ENCODE measurements around the gene LPP.

LPP gene

GRCh38 chr3:188295876-188296275 lies 141.9 kb downstream of the LPP start:
- Mint-ChIP-seq H3K9me3 (no peaks in the 10 kb centered on the region), H3K4me1 (peaks cover 83% of the 10 kb centered on the region), H3K27me3 (no peaks in the 10 kb centered on the region), H3K4me3 (no peak overlapping the region), H3K27ac (no peak overlapping the region), H3K36me3 (ENCODE audit: low read depth) (peaks cover 13% of the 10 kb centered on the region)
- DNase-seq (no peak), ATAC-seq (no peak)

GRCh38 chr3:188296761-188297612 lies 143.0 kb downstream of the LPP start:
- DNase-seq (no peak), ATAC-seq (no peak)
- H3K36me3 Mint-ChIP-seq (ENCODE audit: low read depth), result peaks cover 11% of the 10 kb centered on the region
- H3K9me3 Mint-ChIP-seq, result no peaks in the 10 kb centered on the region
- no peak overlapping the region for H3K4me3 Mint-ChIP-seq
- H3K27ac Mint-ChIP-seq, result peak overlapping the region; percentile 32
- H3K4me1 Mint-ChIP-seq, result peaks cover 86% of the 10 kb centered on the region
- H3K27me3 Mint-ChIP-seq, result no peaks in the 10 kb centered on the region

GRCh38 chr3:188298585-188298984 lies 144.6 kb downstream of the LPP start:
- peaks cover 10% of the 10 kb centered on the region for H3K36me3 Mint-ChIP-seq (ENCODE audit: low read depth)
- no peaks in the 10 kb centered on the region for H3K9me3 Mint-ChIP-seq
- H3K4me1 Mint-ChIP-seq, result peaks cover 87% of the 10 kb centered on the region
- H3K27me3 Mint-ChIP-seq, result no peaks in the 10 kb centered on the region
- H3K4me3 Mint-ChIP-seq, result peak overlapping the region; percentile 33
- DNase-seq (no peak), ATAC-seq (no peak)
- peak overlapping the region; percentile 95 for H3K27ac Mint-ChIP-seq

DNA sequence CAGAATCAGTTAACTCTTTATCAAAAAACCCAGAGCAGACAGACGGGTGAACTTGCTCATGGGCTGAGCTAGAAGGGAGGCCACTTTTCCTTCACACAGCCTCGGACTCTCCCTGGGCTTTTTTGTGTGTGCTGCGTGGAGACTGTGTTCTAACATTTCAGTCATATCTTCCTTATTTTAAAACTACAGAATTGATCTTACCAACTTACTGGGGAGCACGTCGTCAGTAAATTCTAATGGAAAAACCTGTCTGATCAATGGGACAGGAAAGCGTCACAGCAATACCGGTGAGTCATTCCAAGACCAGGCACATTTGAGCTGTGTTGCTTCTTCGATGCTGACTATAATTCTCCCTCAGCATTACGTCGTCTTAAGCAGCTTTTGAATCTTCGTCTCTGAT lies 145.1 kb downstream of the LPP start:
- H3K4me1 Mint-ChIP-seq, result peaks cover 87% of the 10 kb centered on the region
- peak; percentile 75 for ATAC-seq
- H3K27me3 Mint-ChIP-seq, result no peaks in the 10 kb centered on the region
- peak overlapping the region; percentile 95 for H3K27ac Mint-ChIP-seq
- H3K9me3 Mint-ChIP-seq, result no peaks in the 10 kb centered on the region
- H3K4me3 Mint-ChIP-seq, result peak overlapping the region; percentile 33
- no peak for DNase-seq
- peaks cover 9% of the 10 kb centered on the region for H3K36me3 Mint-ChIP-seq (ENCODE audit: low read depth)

GRCh38 chr3:188299708-188300107 lies 145.8 kb downstream of the LPP start:
- Mint-ChIP-seq H3K4me1 (peaks cover 81% of the 10 kb centered on the region), H3K27ac (peak overlapping the region; percentile 95), H3K9me3 (no peaks in the 10 kb centered on the region), H3K36me3 (ENCODE audit: low read depth) (peaks cover 9% of the 10 kb centered on the region), H3K27me3 (no peaks in the 10 kb centered on the region), H3K4me3 (peak overlapping the region; percentile 33)
- DNase-seq, result no peak
- ATAC-seq, result no peak

- Mint-ChIP-seq H3K27me3 (no peaks in the 10 kb centered on the region), H3K9me3 (no peaks in the 10 kb centered on the region), H3K4me1 (peaks cover 67% of the 10 kb centered on the region), H3K27ac (peak overlapping the region; percentile 56), H3K36me3 (ENCODE audit: low read depth) (peaks cover 13% of the 10 kb centered on the region), H3K4me3 (no peak overlapping the region)
- ATAC-seq (no peak), DNase-seq (no peak)
Measured at GRCh38 chr3:188301147-188301546, 147.2 kb downstream of the LPP start.

DNA sequence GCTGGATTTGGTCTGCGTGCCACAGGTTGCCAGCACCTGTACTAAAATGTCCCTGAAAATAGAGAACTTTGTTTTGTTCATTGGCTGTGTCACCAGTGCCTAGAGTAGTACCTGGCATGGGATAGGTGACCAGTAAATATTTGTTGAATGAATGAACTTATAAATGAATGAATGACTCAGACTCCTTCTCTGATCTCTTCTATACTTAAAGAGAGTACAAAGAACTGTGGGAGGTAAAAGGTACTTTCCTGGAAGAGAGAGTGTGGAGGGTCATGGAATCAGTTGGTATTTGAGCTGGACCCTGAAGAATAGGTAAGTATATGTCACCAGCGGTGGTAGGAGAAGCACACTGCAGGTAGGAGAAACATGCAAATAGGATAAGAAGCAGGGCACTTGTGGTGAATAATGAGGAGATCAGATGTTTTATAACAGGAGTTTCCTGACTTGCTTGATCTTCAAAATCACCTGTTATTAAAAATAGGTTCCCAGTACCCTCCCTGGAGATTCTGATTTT lies 149.4 kb downstream of the LPP start:
- no peaks in the 10 kb centered on the region for H3K9me3 Mint-ChIP-seq
- peak overlapping the region; percentile 8 for H3K27ac Mint-ChIP-seq
- no peak for DNase-seq
- no peak overlapping the region for H3K4me3 Mint-ChIP-seq
- no peak for ATAC-seq
- H3K27me3 Mint-ChIP-seq, result no peaks in the 10 kb centered on the region
- peaks cover 16% of the 10 kb centered on the region for H3K36me3 Mint-ChIP-seq (ENCODE audit: low read depth)
- peaks cover 46% of the 10 kb centered on the region for H3K4me1 Mint-ChIP-seq

DNA sequence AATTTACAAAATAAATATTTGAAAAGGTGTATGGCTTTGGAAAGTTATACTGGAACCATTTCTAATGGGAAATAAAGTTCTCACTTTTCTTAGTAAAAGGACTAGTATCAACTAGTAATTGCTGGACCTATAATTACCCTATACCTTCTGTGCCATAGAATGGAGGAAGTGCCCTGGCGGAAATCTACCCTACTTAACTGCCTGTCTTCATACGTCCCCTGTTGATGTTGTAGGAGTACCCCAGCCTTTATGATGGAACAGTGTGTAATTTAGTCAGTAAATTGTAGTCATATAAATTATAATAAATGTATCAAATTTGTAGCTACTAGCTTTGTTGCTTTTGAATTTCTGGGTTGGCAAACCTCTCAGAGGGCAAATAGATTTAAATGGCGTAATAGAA lies 149.9 kb downstream of the LPP start:
- H3K27me3 Mint-ChIP-seq, result no peaks in the 10 kb centered on the region
- peaks cover 16% of the 10 kb centered on the region for H3K36me3 Mint-ChIP-seq (ENCODE audit: low read depth)
- DNase-seq, result no peak
- H3K4me1 Mint-ChIP-seq, result peaks cover 41% of the 10 kb centered on the region
- H3K27ac Mint-ChIP-seq, result no peak overlapping the region
- no peak for ATAC-seq
- no peak overlapping the region for H3K4me3 Mint-ChIP-seq
- no peaks in the 10 kb centered on the region for H3K9me3 Mint-ChIP-seq

DNA sequence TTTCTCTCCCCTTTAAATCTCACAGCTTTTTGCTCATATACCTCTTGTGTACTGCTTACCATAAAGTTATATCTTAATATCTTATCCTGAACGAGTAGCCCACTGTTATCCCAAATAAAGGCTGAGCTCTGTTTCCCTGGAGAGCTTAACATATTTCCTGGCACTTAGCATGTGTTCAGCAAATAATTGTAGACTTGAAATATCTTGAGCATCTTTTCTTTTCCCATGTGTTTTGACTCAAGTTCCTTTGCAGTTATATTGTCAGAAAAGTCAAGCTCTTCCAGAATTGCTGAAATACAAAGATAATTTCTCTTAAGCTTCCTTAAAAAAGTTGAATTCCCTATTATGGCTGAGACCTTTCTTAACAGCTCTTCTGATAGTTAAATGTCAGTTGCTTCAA lies 150.5 kb downstream of the LPP start:
- no peak overlapping the region for H3K4me3 Mint-ChIP-seq
- ATAC-seq (no peak), DNase-seq (no peak)
- no peak overlapping the region for H3K27ac Mint-ChIP-seq
- H3K27me3 Mint-ChIP-seq, result no peaks in the 10 kb centered on the region
- H3K36me3 Mint-ChIP-seq (ENCODE audit: low read depth), result peaks cover 16% of the 10 kb centered on the region
- H3K9me3 Mint-ChIP-seq, result no peaks in the 10 kb centered on the region
- peaks cover 41% of the 10 kb centered on the region for H3K4me1 Mint-ChIP-seq

GRCh38 chr3:188305220-188305619 lies 151.3 kb downstream of the LPP start:
- Mint-ChIP-seq H3K27ac (no peak overlapping the region), H3K4me1 (peaks cover 43% of the 10 kb centered on the region), H3K9me3 (peaks cover 1% of the 10 kb centered on the region), H3K4me3 (no peak overlapping the region), H3K27me3 (no peaks in the 10 kb centered on the region), H3K36me3 (ENCODE audit: low read depth) (peaks cover 20% of the 10 kb centered on the region)
- no peak for DNase-seq
- ATAC-seq, result no peak

DNA sequence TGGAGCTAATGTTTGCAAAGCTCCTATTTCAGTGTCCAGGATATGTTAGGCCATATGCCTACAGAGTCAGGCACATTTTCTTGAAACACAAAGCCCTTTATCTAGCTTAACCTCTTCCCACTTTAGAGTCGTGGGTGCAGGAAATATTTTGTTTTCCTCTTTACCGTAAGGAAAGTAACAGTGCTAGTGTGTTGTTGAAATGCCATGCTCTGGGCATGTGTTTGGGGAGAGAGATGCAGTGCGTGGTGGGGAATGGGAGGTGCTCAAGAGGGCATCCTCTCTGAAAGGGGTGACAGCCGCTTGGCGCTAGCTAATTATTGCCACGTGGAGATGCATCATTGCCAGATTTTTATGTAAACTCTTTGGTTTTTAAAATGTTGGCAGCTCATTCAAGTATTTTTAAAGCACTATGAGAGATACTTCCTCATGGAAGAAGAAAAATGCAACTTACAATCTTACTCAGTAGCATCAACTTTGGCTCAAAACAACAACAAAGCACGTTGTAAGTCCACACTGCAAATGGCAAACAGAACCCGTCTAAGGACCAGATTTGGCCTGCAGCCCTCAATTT lies 152.6 kb downstream of the LPP start:
- H3K36me3 Mint-ChIP-seq (ENCODE audit: low read depth), result peaks cover 22% of the 10 kb centered on the region
- H3K4me3 Mint-ChIP-seq, result no peak overlapping the region
- peaks cover 42% of the 10 kb centered on the region for H3K4me1 Mint-ChIP-seq
- ATAC-seq (no peak), DNase-seq (no peak)
- H3K9me3 Mint-ChIP-seq, result peaks cover 4% of the 10 kb centered on the region
- H3K27ac Mint-ChIP-seq, result no peak overlapping the region
- no peaks in the 10 kb centered on the region for H3K27me3 Mint-ChIP-seq

GRCh38 chr3:188309437-188310269 lies 155.7 kb downstream of the LPP start:
- ATAC-seq (peak; percentile 88), DNase-seq (no peak)
- peak overlapping the region; percentile 28 for H3K4me3 Mint-ChIP-seq
- no peaks in the 10 kb centered on the region for H3K27me3 Mint-ChIP-seq
- H3K36me3 Mint-ChIP-seq (ENCODE audit: low read depth), result peaks cover 23% of the 10 kb centered on the region
- peaks cover 20% of the 10 kb centered on the region for H3K4me1 Mint-ChIP-seq
- H3K9me3 Mint-ChIP-seq, result peaks cover 4% of the 10 kb centered on the region
- H3K27ac Mint-ChIP-seq, result peak overlapping the region; percentile 64

- no peaks in the 10 kb centered on the region for H3K27me3 Mint-ChIP-seq
- H3K4me3 Mint-ChIP-seq, result peak overlapping the region; percentile 28
- peak; percentile 33 for ATAC-seq
Measured at GRCh38 chr3:188310270-188310710, 156.3 kb downstream of the LPP start.

DNA sequence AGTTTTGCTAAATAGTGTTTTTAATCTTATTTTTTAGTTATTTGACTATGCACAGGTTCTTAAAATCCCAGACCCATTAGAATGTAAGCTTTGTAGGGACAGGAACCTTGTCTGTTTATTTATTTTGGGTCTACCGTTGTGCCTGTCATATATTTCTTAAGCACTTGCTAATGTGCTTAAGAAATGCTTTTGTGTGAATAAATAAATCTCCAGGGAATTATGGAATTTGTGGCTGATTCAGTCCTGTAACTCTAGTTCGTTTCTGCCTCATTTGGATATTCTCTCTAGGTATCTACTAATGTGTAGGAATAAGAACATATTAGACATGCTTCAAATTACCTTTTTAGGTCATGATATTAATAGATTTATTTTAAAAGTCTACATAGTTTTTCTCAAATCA lies 161.6 kb downstream of the LPP start:
- ATAC-seq, result no peak
- no peaks in the 10 kb centered on the region for H3K9me3 Mint-ChIP-seq
- no peak overlapping the region for H3K27ac Mint-ChIP-seq

More at GRCh38 chr3:188310270-188310710, 156.3 kb downstream of the LPP start:
- Mint-ChIP-seq H3K36me3 (ENCODE audit: low read depth) (peaks cover 23% of the 10 kb centered on the region), H3K27ac (peak overlapping the region; percentile 64), H3K9me3 (peaks cover 4% of the 10 kb centered on the region), H3K4me1 (peaks cover 20% of the 10 kb centered on the region)
- no peak for DNase-seq

More for the DNA sequence above, 161.6 kb downstream of the LPP start:
- no peak for DNase-seq
- peaks cover 24% of the 10 kb centered on the region for H3K4me1 Mint-ChIP-seq
- H3K4me3 Mint-ChIP-seq, result no peak overlapping the region
- no peaks in the 10 kb centered on the region for H3K27me3 Mint-ChIP-seq
- peaks cover 15% of the 10 kb centered on the region for H3K36me3 Mint-ChIP-seq (ENCODE audit: low read depth)

All from activated naive CD8-positive, alpha-beta T cell treated with anti-CD3 and anti-CD28 coated beads, Interleukin-2, amount 50 U/mL, for 24 hours (primary cell).